PFSK-1 (cell line): ENCODE results near the gene EXTL1.

Experiments
- FOXP2 ChIP-seq: optimal IDR thresholded peaks from 2 replicates; pipeline ENCODE3; 2011; ENCODE audit warnings: borderline replicate concordance, control low read depth, inconsistent platforms; ENCODE audit not compliant: insufficient read depth; ENCODE audit errors: extremely low read length, extremely low read depth
- POLR2AphosphoS5 ChIP-seq: IDR thresholded peaks from 2 replicates; pipeline ENCODE4 v1.6.1; 2012; ENCODE audit warnings: low read depth, mild to moderate bottlenecking, control low read depth, low read length, moderate library complexity
- REST ChIP-seq, 2 experiments: IDR thresholded peaks; 2 replicates each; pipeline versions ENCODE4 v1.6.1 to v1.8.0; 2011 to 2012; ENCODE audit warnings: low read depth in 2 of 2, low read length in 2 of 2, control low read depth in 1 of 2, inconsistent platforms in 1 of 2, mild to moderate bottlenecking in 1 of 2, moderate library complexity in 1 of 2; ENCODE audit not compliant: insufficient read depth in 1 of 2
- SIN3A ChIP-seq: IDR thresholded peaks from 2 replicates; pipeline ENCODE4 v1.6.1; 2012; ENCODE audit warnings: mild to moderate bottlenecking, low read length, moderate library complexity, borderline replicate concordance; ENCODE audit not compliant: insufficient read depth
- TAF1 ChIP-seq: IDR thresholded peaks from 2 replicates; pipeline ENCODE4 v1.6.1; 2012; ENCODE audit warnings: low read length, control low read depth, borderline replicate concordance; ENCODE audit not compliant: insufficient read depth

Gene EXTL1

GRCh38 chr1:26044414-26044813, 22.8 kb downstream of the EXTL1 start:
- no peak for TF ChIP-seq REST (IDR thresholded peaks at IDR 0.05; ENCODE audit: insufficient read depth in 1 of 2, low read depth in 2 of 2, low read length in 2 of 2)
- no peak for TF ChIP-seq SIN3A
- TF ChIP-seq POLR2AphosphoS5: no peak
- TF ChIP-seq TAF1: no peak
- no peak for TF ChIP-seq FOXP2

- no peak for TF ChIP-seq TAF1
Measured at GRCh38 chr1:26044971-26045721, 23.6 kb downstream of the EXTL1 start.

- TF ChIP-seq POLR2AphosphoS5 (no peak), FOXP2 (no peak), TAF1 (no peak), REST (IDR thresholded peaks at IDR 0.05; ENCODE audit: insufficient read depth in 1 of 2, low read depth in 2 of 2, low read length in 2 of 2) (no peak), SIN3A (no peak)
Measured at GRCh38 chr1:26045722-26046245, 24.2 kb downstream of the EXTL1 start, which contains the start of gene SLC30A2. TSS of gene SLC30A2 (minus strand) at chr1:26046118. CDS start at chr1:26045896, 222 bp downstream.

GRCh38 chr1:26046246-26047095, 24.9 kb downstream of the EXTL1 start:
- no peak for TF ChIP-seq SIN3A
- no peak for TF ChIP-seq TAF1
- TF ChIP-seq FOXP2: no peak
- no peak for TF ChIP-seq POLR2AphosphoS5
- TF ChIP-seq REST (IDR thresholded peaks at IDR 0.05; ENCODE audit: insufficient read depth in 1 of 2, low read depth in 2 of 2, low read length in 2 of 2): no peak

- TF ChIP-seq FOXP2: no peak
- no peak for TF ChIP-seq TAF1
- TF ChIP-seq REST (IDR thresholded peaks at IDR 0.05; ENCODE audit: insufficient read depth in 1 of 2, low read depth in 2 of 2, low read length in 2 of 2): no peak
- no peak for TF ChIP-seq SIN3A
- TF ChIP-seq POLR2AphosphoS5: no peak
Measured at GRCh38 chr1:26047278-26047874, 25.8 kb downstream of the EXTL1 start.
